HCT116 (cell line): Measurements from ENCODE around the gene DHX16. TPM values are rescaled to one million over a fixed set of nuclear protein-coding genes. Genes with fewer than 3 reads are reported as not detected.

Experiments
- ATAC-seq: fragments of 200-7000 bp; cut with Tn5 transposase; 2 replicates; pipeline ENCODE4 v1.9.1; 2020; ENCODE audit warnings: mild to moderate bottlenecking, moderate library complexity
- BruUV-seq: library from RNA; stranded (reverse); fragments of 400-500 nt; replicated peaks from 2 replicates; lab custom pipeline; 2021; lab: Mats Ljungman, UMichigan
- CTCF ChIA-PET: fragments of 300-600 bp; sonication (Branson Sonifier 250); formaldehyde crosslinking; loops from one replicate; lab custom pipeline; 2021; ENCODE audit warnings: antibody characterized with exemption; lab: Charles Lee
- POLR2A ChIA-PET: fragments of 300-600, 350-600 bp; sonication (Branson Sonifier 250); formaldehyde crosslinking; loops from one replicate; lab custom pipeline; 2021; ENCODE audit warnings: antibody characterized with exemption; lab: Charles Lee
- RAD21 ChIA-PET, 2 experiments: fragments of 300-600 bp; sonication (Branson Sonifier 250); formaldehyde crosslinking; loops; one replicate each; lab custom pipeline; 2023; ENCODE audit warnings: low total read pairs in 2 of 2; ENCODE audit not compliant: uncharacterized antibody in 2 of 2, unreplicated experiment in 2 of 2, low non-redundant PET in 1 of 2; lab: Charles Lee
- DNase-seq: peaks from one replicate; pipeline ENCODE4 v3.0.0-alpha.2; 2010; ENCODE audit warnings: low read depth, low spot score
- H2AFZ ChIP-seq: fragments of 200-600 bp; shearing (Covaris generic), sonication (generic); 2 replicates; pipeline ENCODE4 v1.6.1; 2017; ENCODE audit warnings: low read depth, mixed run types, mixed read lengths, antibody characterized with exemption, low read length; ENCODE audit not compliant: poor library complexity, severe bottlenecking
- H3K27ac ChIP-seq: 2 replicates; pipeline ENCODE4 v1.5.1; 2012; ENCODE audit warnings: low read depth, low read length
- H3K27me3 ChIP-seq: fragments of 200-600 bp; sonication (generic); 2 replicates; pipeline ENCODE4 v1.6.1; 2016; ENCODE audit warnings: mixed run types, low read length, mixed read lengths; ENCODE audit not compliant: insufficient read depth
- H3K36me3 ChIP-seq, 2 experiments: fragments of 200-500 bp in 1 of 2; fragments of 200-600 bp in 1 of 2; sonication (Bioruptor generic) in 1 of 2; sonication (generic) in 1 of 2; 2 replicates each; pipeline versions ENCODE4 v1.5.1 to v1.6.1; 2014 to 2016; ENCODE audit warnings: low read length in 2 of 2, inconsistent platforms in 1 of 2, mixed read lengths in 1 of 2, mixed run types in 1 of 2; ENCODE audit not compliant: insufficient read depth in 2 of 2, control insufficient read depth in 1 of 2
- H3K4me1 ChIP-seq, 2 experiments: fragments of 200-600 bp in 1 of 2; sonication (generic) in 1 of 2; 2 replicates each; pipeline versions ENCODE4 v1.5.1 to v1.6.1; 2012 to 2017; ENCODE audit warnings: low read length in 2 of 2, inconsistent platforms in 1 of 2, mild to moderate bottlenecking in 1 of 2, mixed read lengths in 1 of 2, mixed run types in 1 of 2, moderate library complexity in 1 of 2; ENCODE audit not compliant: insufficient read depth in 2 of 2, control insufficient read depth in 1 of 2
- H3K4me2 ChIP-seq: fragments of 200-600 bp; sonication (generic); 2 replicates; pipeline ENCODE4 v1.6.1; 2017; ENCODE audit warnings: mixed run types, low read length, mixed read lengths
- H3K4me3 ChIP-seq, 2 experiments: fragments of 200-600 bp in 1 of 2; sonication (generic) in 1 of 2; replicated peaks in 1 of 2; 2 replicates each; pipeline ENCODE4 v1.5.1; 2011 to 2016; ENCODE audit warnings: low read length in 2 of 2, control low read depth in 1 of 2, low read depth in 1 of 2, mild to moderate bottlenecking in 1 of 2, mixed read lengths in 1 of 2, mixed run types in 1 of 2
- H3K79me2 ChIP-seq: fragments of 200-600 bp; sonication (generic); 2 replicates; pipeline ENCODE4 v1.6.1; 2017; ENCODE audit warnings: mild to moderate bottlenecking, mixed run types, low read length, moderate library complexity, mixed read lengths; ENCODE audit not compliant: insufficient read depth
- H3K9ac ChIP-seq: fragments of 200-600 bp; sonication (generic); 2 replicates; pipeline ENCODE4 v1.6.1; 2016; ENCODE audit warnings: low read length, mixed read lengths
- H3K9me2 ChIP-seq: fragments of 200-600 bp; sonication (generic), shearing (Covaris generic); 2 replicates; pipeline ENCODE4 v1.6.1; 2017; ENCODE audit warnings: mixed run types, mild to moderate bottlenecking, moderate library complexity; ENCODE audit not compliant: insufficient read depth
- H3K9me3 ChIP-seq, 2 experiments: fragments of 200-500 bp in 1 of 2; fragments of 200-600 bp in 1 of 2; sonication (Bioruptor generic) in 1 of 2; sonication (generic) in 1 of 2; 2 replicates each; pipeline ENCODE4 v1.6.1; 2014 to 2017; ENCODE audit warnings: low read length in 2 of 2, mixed read lengths in 2 of 2, inconsistent platforms in 1 of 2, low read depth in 1 of 2, mild to moderate bottlenecking in 1 of 2, mixed run types in 1 of 2, moderate library complexity in 1 of 2; ENCODE audit not compliant: control insufficient read depth in 1 of 2, insufficient read depth in 1 of 2
- H4K20me1 ChIP-seq: fragments of 200-600 bp; sonication (generic), shearing (Covaris generic); 2 replicates; pipeline ENCODE4 v1.6.1; 2017; ENCODE audit warnings: mixed run types, mild to moderate bottlenecking, moderate library complexity; ENCODE audit not compliant: insufficient read depth
- FOSL1 ChIP-seq: IDR thresholded peaks from 2 replicates; pipeline ENCODE4 v1.6.1; 2012; ENCODE audit warnings: low read depth
- POLR2A ChIP-seq: IDR thresholded peaks from 2 replicates; pipeline ENCODE4 v1.7.0; 2011; ENCODE audit warnings: borderline replicate concordance; ENCODE audit not compliant: insufficient read depth, insufficient read length; ENCODE audit errors: extremely low read depth
- POLR2AphosphoS5 ChIP-seq: IDR thresholded peaks from 2 replicates; pipeline ENCODE4 v1.6.1; 2011; ENCODE audit warnings: mild to moderate bottlenecking, low read depth, low read length, moderate library complexity
- SIN3A ChIP-seq: IDR thresholded peaks from 2 replicates; pipeline ENCODE4 v1.6.1; 2012; ENCODE audit warnings: low read depth
- TCF7L2 ChIP-seq: IDR thresholded peaks from 2 replicates; pipeline ENCODE4 v1.7.0; 2011; ENCODE audit warnings: borderline replicate concordance, inconsistent platforms; ENCODE audit not compliant: insufficient read depth, insufficient read length; ENCODE audit errors: extremely low read depth
- ZNF274 ChIP-seq: fragments of 200-500 bp; sonication (Bioruptor generic); IDR thresholded peaks from 2 replicates; pipeline ENCODE4 v1.6.1; 2014; ENCODE audit warnings: mild to moderate bottlenecking, low read depth, low read length, inconsistent platforms
- intact Hi-C: fragments of 100-400 bp; cut with micrococcal nuclease; formaldehyde crosslinking; loops from 2 replicates; pipeline ENCODE4 v1.10.0; 2022
- total RNA-seq: library from RNA; stranded (reverse); gene quantifications from one replicate; pipeline ENCODE4 v1.2.1, GENCODE V29; 2021; ENCODE audit not compliant: unreplicated experiment
- TF ChIP-seq, protein P1 (sequence below): IDR thresholded peaks from 2 replicates; pipeline ENCODE4 v1.6.1; 2011; ENCODE audit warnings: mild to moderate bottlenecking, low read length, moderate library complexity; ENCODE audit not compliant: insufficient replicate concordance; ENCODE audit errors: extremely low read depth

Gene DHX16
- total RNA-seq, 1 experiment from 2014 or later = 46.0 TPM

DNA sequence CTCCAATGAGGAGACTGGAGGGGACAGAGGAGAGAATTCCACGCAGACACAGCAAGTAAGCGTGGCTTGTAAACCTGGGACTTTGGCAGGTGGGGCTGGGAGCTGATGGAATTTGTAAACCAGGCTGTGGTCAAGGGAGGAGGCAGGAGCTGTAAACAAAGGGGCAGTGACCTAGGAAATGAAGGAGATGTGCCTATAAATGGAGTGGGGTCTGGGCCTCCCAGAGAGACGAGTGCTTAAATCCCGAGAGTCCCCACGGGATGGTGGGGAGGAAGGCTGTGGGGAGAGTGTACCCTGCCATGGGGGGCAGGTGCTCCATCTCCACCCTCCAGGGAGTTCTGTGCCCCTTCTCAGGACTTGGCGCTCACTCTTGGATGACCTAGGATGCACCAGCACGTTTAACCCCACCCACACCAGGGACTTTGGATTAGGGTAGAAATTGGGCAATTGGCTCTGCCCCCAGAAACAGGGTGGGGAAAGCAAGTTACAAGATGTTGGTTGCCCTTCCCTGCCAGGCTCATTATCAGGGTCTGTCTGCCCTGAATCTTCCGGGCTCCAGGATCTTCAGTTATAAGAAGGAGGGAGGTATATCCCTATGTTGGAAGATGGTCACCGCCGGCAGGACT is 4.0 kb upstream of the DHX16 start:
- H3K36me3 ChIP-seq = peaks cover 9 to 19% of the 10 kb centered on the region in 2 experiments; a peak in 3 of 4 replicates
- H4K20me1 ChIP-seq = no peaks in the 10 kb centered on the region
- peaks cover under 1 to 24% of the 10 kb centered on the region in 2 experiments; a peak in 3 of 4 replicates for H3K4me1 ChIP-seq
- H3K9me3 ChIP-seq = no peaks in the 10 kb centered on the region
- CTCF ChIA-PET = interaction anchor here (1.3 kb wide), 1 partner anchor 54 kb away, joined by 6 read pairs; no protein-coding TSS in a partner anchor
- H3K79me2 ChIP-seq = peaks cover 23% of the 10 kb centered on the region
- no peak overlapping the region for H3K4me2 ChIP-seq
- no peak overlapping the region for H2AFZ ChIP-seq
- TF ChIP-seq SIN3A (no peak), POLR2A (no peak), TCF7L2 (no peak), POLR2AphosphoS5 (no peak), FOSL1 (no peak), ZNF274 (no peak)
- TF ChIP-seq, protein P1, sequence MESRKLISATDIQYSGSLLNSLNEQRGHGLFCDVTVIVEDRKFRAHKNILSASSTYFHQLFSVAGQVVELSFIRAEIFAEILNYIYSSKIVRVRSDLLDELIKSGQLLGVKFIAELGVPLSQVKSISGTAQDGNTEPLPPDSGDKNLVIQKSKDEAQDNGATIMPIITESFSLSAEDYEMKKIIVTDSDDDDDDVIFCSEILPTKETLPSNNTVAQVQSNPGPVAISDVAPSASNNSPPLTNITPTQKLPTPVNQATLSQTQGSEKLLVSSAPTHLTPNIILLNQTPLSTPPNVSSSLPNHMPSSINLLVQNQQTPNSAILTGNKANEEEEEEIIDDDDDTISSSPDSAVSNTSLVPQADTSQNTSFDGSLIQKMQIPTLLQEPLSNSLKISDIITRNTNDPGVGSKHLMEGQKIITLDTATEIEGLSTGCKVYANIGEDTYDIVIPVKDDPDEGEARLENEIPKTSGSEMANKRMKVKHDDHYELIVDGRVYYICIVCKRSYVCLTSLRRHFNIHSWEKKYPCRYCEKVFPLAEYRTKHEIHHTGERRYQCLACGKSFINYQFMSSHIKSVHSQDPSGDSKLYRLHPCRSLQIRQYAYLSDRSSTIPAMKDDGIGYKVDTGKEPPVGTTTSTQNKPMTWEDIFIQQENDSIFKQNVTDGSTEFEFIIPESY = no peak
- intact Hi-C loops = loop anchor here (5.0 kb wide), 1 partner anchor 136 kb away; no protein-coding TSS in a partner anchor
- no peaks in the 10 kb centered on the region for H3K9me2 ChIP-seq
- H3K9ac ChIP-seq = no peak overlapping the region
- H3K27me3 ChIP-seq = no peaks in the 10 kb centered on the region
- no peak overlapping the region for H3K4me3 ChIP-seq
- RAD21 ChIA-PET = no interaction called here
- POLR2A ChIA-PET = no interaction called here
- BruUV-seq = no TSS peak
- no peak overlapping the region for H3K27ac ChIP-seq
- DNase-seq (no peak), ATAC-seq (no peak)
